H1 (cell line): Measurements from ENCODE around the gene ZMIZ1. TPM values are rescaled to one million over a fixed set of nuclear protein-coding genes. Genes with fewer than 3 reads are reported as not detected.

ENCODE experiments used
- NANOG ChIP-seq: IDR thresholded peaks from 2 replicates; pipeline ENCODE4 v1.6.1; 2011; ENCODE audit warnings: low read length, low read depth, mild to moderate bottlenecking, inconsistent platforms; ENCODE audit not compliant: insufficient read depth, poor library complexity, severe bottlenecking
- SIX5 ChIP-seq: IDR thresholded peaks from 2 replicates; pipeline ENCODE4 v1.6.1; 2011; ENCODE audit warnings: mild to moderate bottlenecking, low read depth, low read length
- SRF ChIP-seq: IDR thresholded peaks from 2 replicates; pipeline ENCODE4 v1.6.1; 2011; ENCODE audit warnings: mild to moderate bottlenecking, low read depth, low read length, moderate library complexity
- polyA plus RNA-seq, 7 experiments: library from polyadenylated mRNA; depleted of rRNA in 3 of 7; stranded (reverse) in 5 of 7; unstranded in 2 of 7; fragments of >200 nt in 5 of 7; fragments of 200-250 nt in 2 of 7; gene quantifications; 1 replicate in 5 of 7; 2 replicates in 1 of 7; 4 replicates in 1 of 7; pipeline versions ENCODE4 v1.2.1 to v1.2.3, GENCODE V29; 2011 to 2013; ENCODE audit warnings: missing spikeins in 2 of 7, mixed read lengths in 2 of 7
- total RNA-seq: library from RNA; stranded (reverse); fragmentation: NEBNext Ultra II Directional; extraction: Animal tissue kit (Norgen Biotek cat#: 25700); gene quantifications from 2 replicates; pipeline ENCODE4 v1.2.1, GENCODE V29; 2021

Gene ZMIZ1
- total and polyA plus RNA-seq, 2 of the 8 experiments (the other 6 are each of a cell fraction or from before 2014, with no cell fraction given) = 8.1 to 28.0 TPM

DNA sequence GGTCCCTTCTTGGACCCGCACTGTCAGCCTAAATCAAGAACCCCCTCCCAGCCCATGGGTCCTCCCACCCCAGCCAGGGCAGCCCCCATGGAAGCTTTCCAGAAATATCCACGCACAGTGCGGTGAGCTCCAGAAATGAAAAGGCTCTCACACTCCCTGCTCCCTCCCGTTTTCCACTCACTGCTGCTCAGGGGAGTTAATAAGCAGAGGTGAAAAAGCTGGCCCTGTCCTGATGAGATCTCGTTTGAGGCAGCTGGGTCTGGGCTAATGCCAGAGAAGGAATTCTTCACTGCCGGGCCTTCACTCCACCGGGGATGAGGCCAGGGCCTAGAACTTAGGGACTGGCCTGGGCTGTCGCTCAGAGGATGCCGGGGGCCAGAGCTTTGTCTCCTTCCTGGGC lies 102.2 kb downstream of the ZMIZ1 start (continued):
- no peak for TF ChIP-seq SIX5
- no peak for TF ChIP-seq NANOG
- TF ChIP-seq SRF = no peak
